ENCODE data around the gene FUT9.
"Not testable (repeated sequence)": the region's sequence is repeated elsewhere in the genome, so short reads cannot be mapped to it uniquely, and the experiment has no call there.

The FUT9 gene

GRCh38 chr6:96171112-96171511 is 155.3 kb downstream of the FUT9 start:
- DNase-seq (ENCODE audit: extremely low read depth in 1 of 2, low read depth in 1 of 2), result no peak

- no peak for DNase-seq (ENCODE audit: extremely low read depth in 1 of 2, low read depth in 1 of 2)
Observed at GRCh38 chr6:96184798-96185197, 169.0 kb downstream of the FUT9 start.

GRCh38 chr6:96186094-96186493 is 170.3 kb downstream of the FUT9 start:
- no peak for DNase-seq (ENCODE audit: extremely low read depth in 1 of 2, low read depth in 1 of 2)

GRCh38 chr6:96186516-96187195 is 170.9 kb downstream of the FUT9 start:
- DNase-seq (ENCODE audit: extremely low read depth in 1 of 2, low read depth in 1 of 2), result no peak

- no peak for DNase-seq (ENCODE audit: extremely low read depth in 1 of 2, low read depth in 1 of 2)
Observed at GRCh38 chr6:96194675-96195074, 178.9 kb downstream of the FUT9 start.

- no peak for DNase-seq (ENCODE audit: extremely low read depth in 1 of 2, low read depth in 1 of 2)
Observed at GRCh38 chr6:96195272-96195671, 179.5 kb downstream of the FUT9 start.

GRCh38 chr6:96196633-96197032 is 180.9 kb downstream of the FUT9 start:
- no peak for DNase-seq (ENCODE audit: extremely low read depth in 1 of 2, low read depth in 1 of 2)

GRCh38 chr6:96197241-96197640 is 181.5 kb downstream of the FUT9 start:
- no peak for DNase-seq (ENCODE audit: extremely low read depth in 1 of 2, low read depth in 1 of 2)

GRCh38 chr6:96202571-96202970 is 186.8 kb downstream of the FUT9 start:
- DNase-seq (ENCODE audit: extremely low read depth in 1 of 2, low read depth in 1 of 2), result no peak

- DNase-seq (ENCODE audit: extremely low read depth in 1 of 2, low read depth in 1 of 2), result no peak
Observed at GRCh38 chr6:96211341-96211740, 195.6 kb downstream of the FUT9 start.

- no peak for DNase-seq (ENCODE audit: extremely low read depth in 1 of 2, low read depth in 1 of 2)
Observed at GRCh38 chr6:96212066-96212465, 196.3 kb downstream of the FUT9 start.

GRCh38 chr6:96213784-96214183 is 198.0 kb downstream of the FUT9 start:
- DNase-seq (ENCODE audit: extremely low read depth in 1 of 2, low read depth in 1 of 2), result no peak

GRCh38 chr6:96223695-96224094 is 207.9 kb downstream of the FUT9 start:
- DNase-seq (ENCODE audit: extremely low read depth in 1 of 2, low read depth in 1 of 2), result no peak

- no peak for DNase-seq (ENCODE audit: extremely low read depth in 1 of 2, low read depth in 1 of 2)
Observed at GRCh38 chr6:96227135-96227534, 211.4 kb downstream of the FUT9 start.

GRCh38 chr6:96234444-96234843 is 218.7 kb downstream of the FUT9 start:
- DNase-seq (ENCODE audit: extremely low read depth in 1 of 2, low read depth in 1 of 2), result no peak

- DNase-seq (ENCODE audit: extremely low read depth in 1 of 2, low read depth in 1 of 2), result no peak
Observed at GRCh38 chr6:96235927-96236326, 220.2 kb downstream of the FUT9 start.

GRCh38 chr6:96236471-96236870 is 220.7 kb downstream of the FUT9 start:
- DNase-seq (ENCODE audit: extremely low read depth in 1 of 2, low read depth in 1 of 2), result no peak

- DNase-seq (ENCODE audit: extremely low read depth in 1 of 2, low read depth in 1 of 2), result no peak
Observed at GRCh38 chr6:96237638-96238347, 222.0 kb downstream of the FUT9 start.

- no peak for DNase-seq (ENCODE audit: extremely low read depth in 1 of 2, low read depth in 1 of 2)
Observed at GRCh38 chr6:96246563-96246962, 230.8 kb downstream of the FUT9 start.

- DNase-seq (ENCODE audit: extremely low read depth in 1 of 2, low read depth in 1 of 2), result no peak
Observed at GRCh38 chr6:96249755-96250154, 234.0 kb downstream of the FUT9 start.

GRCh38 chr6:96257751-96258150 is 242.0 kb downstream of the FUT9 start:
- no peak for DNase-seq (ENCODE audit: extremely low read depth in 1 of 2, low read depth in 1 of 2)

- DNase-seq (ENCODE audit: extremely low read depth in 1 of 2, low read depth in 1 of 2), result not testable (repeated sequence)
Observed at GRCh38 chr6:96260787-96261430, 245.1 kb downstream of the FUT9 start.
